ENCODE data around the gene COX7A2L. TPM values are rescaled to one million over a fixed set of nuclear protein-coding genes. Genes with fewer than 3 reads are reported as not detected.
"Not testable (repeated sequence)": the region's sequence is repeated elsewhere in the genome, so short reads cannot be mapped to it uniquely, and the experiment has no call there.

Gene COX7A2L
- total RNA-seq, 1 experiment from 2014 or later: 322 TPM

DNA sequence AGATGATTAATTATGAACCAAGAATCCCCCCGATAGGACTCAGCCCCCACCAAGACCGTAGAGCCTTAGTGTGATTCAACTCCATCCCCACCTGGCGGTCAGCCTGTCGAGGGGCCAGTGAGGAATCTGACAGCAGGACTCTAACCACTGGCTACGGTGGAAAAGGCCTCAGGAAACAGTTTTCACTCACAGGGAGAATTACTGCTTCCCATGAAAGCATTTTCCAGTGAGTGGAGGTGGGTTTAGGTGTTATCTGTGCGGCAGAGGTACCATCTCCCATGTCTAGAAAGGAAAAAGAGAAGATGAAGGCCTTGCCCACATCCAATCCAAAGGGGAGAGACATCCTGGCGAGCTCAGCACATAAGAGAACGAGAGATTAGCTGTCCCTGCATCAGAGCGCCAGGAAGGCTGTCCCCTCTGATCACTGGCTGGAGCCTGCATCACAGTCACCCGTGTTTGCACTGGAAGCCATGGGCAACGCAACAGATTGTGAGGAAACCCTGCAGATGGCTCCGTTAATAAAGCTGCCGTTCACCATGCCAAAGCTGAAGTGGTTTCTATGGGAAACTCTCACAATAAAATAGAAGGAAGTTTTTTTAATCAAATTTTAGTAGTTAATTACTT lies 22.3 kb downstream of the COX7A2L start:
- Histone ChIP-seq H3K9me3 (replicated peaks) (no peaks in the 10 kb centered on the region; the same call in 1 of the 2 replicates), H3K36me3 (peaks cover 54% of the 10 kb centered on the region), H3K27ac (no peak overlapping the region), H3K4me3 (no peak overlapping the region), H3K4me1 (peaks cover 24% of the 10 kb centered on the region), H3K27me3 (no peaks in the 10 kb centered on the region)
- no peak for DNase-seq

- H3K36me3 ChIP-seq: peaks cover 61% of the 10 kb centered on the region
- DNase-seq: no peak
- no peak overlapping the region for H3K4me3 ChIP-seq
- H3K9me3 ChIP-seq (replicated peaks): no peaks in the 10 kb centered on the region; the same call in 1 of the 2 replicates
- no peak overlapping the region for H3K27ac ChIP-seq
- no peaks in the 10 kb centered on the region for H3K27me3 ChIP-seq
- peaks cover 17% of the 10 kb centered on the region for H3K4me1 ChIP-seq
These were observed 23.0 kb downstream of the COX7A2L start for GRCh38 chr2:42337846-42338566.

DNA sequence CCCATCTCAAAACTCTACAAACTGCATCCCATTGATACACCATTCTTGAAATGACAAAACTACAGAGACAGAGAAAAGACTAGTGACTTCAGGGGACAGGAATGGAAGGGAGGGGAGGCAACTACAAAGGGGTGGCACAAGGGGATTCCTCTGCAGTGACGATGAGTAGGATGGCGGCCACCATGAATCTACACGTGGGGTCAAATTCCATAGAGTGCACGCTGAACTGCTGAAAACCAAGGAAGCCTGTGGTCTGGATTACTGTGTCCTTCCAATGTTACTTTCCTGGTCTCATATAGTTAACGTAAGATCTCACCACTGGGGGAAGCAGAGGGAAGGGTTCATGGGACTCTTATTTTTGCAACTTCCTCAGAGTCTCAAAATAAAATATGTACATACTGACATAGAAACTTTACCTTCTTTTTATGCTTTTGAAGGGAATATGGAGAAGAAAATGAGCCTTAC lies 23.6 kb downstream of the COX7A2L start:
- Histone ChIP-seq H3K4me1 (peaks cover 13% of the 10 kb centered on the region), H3K9me3 (replicated peaks) (no peaks in the 10 kb centered on the region; the same call in 1 of the 2 replicates), H3K27ac (no peak overlapping the region), H3K4me3 (no peak overlapping the region), H3K36me3 (peaks cover 66% of the 10 kb centered on the region), H3K27me3 (no peaks in the 10 kb centered on the region)
- DNase-seq: no peak

GRCh38 chr2:42336361-42336965 lies 24.6 kb downstream of the COX7A2L start:
- DNase-seq: no peak
- H3K4me1 ChIP-seq: peaks cover 5% of the 10 kb centered on the region
- H3K4me3 ChIP-seq: no peak overlapping the region
- no peaks in the 10 kb centered on the region for H3K27me3 ChIP-seq
- H3K9me3 ChIP-seq (replicated peaks): no peaks in the 10 kb centered on the region; the same call in 1 of the 2 replicates
- peaks cover 74% of the 10 kb centered on the region for H3K36me3 ChIP-seq
- no peak overlapping the region for H3K27ac ChIP-seq

GRCh38 chr2:42335514-42336104 lies 25.4 kb downstream of the COX7A2L start:
- Histone ChIP-seq H3K27me3 (no peaks in the 10 kb centered on the region), H3K36me3 (peaks cover 76% of the 10 kb centered on the region)

GRCh38 chr2:42334865-42335264 lies 26.2 kb downstream of the COX7A2L start:
- H3K9me3 ChIP-seq (replicated peaks); H3K27me3 ChIP-seq; DNase-seq; H3K27ac ChIP-seq; H3K4me1 ChIP-seq; H3K4me3 ChIP-seq: not testable (repeated sequence)
- H3K36me3 ChIP-seq: peaks cover 73% of the 10 kb centered on the region

More at GRCh38 chr2:42335514-42336104, 25.4 kb downstream of the COX7A2L start:
- Histone ChIP-seq H3K4me3 (no peak overlapping the region), H3K4me1 (no peaks in the 10 kb centered on the region), H3K27ac (no peak overlapping the region), H3K9me3 (replicated peaks) (no peaks in the 10 kb centered on the region)
- DNase-seq: no peak

GRCh38 chr2:42334220-42334619 lies 26.8 kb downstream of the COX7A2L start:
- no peak for DNase-seq
- Histone ChIP-seq H3K27me3 (no peaks in the 10 kb centered on the region), H3K9me3 (replicated peaks) (no peaks in the 10 kb centered on the region), H3K36me3 (peaks cover 77% of the 10 kb centered on the region), H3K4me3 (no peak overlapping the region), H3K4me1 (no peaks in the 10 kb centered on the region), H3K27ac (no peak overlapping the region)

DNA sequence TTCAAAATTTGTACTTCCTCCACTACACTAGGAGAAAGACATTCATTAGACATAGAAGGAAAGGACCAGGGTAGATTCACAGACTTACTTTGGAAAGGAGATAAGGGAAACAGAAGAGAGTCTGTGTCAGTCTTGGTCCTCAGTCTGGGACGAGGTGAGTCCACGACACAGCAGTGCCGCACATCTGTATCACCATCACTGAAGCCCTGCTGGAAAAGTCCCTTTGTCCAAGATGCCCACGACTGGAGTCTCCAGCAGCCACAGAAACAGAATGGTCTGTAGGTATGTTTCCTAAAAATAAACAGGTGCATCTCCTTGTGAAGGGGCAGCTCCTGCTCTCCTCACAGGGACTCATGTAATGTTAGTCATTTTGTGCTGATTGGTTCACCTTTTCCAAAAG lies 27.4 kb downstream of the COX7A2L start:
- Histone ChIP-seq H3K27ac (no peak overlapping the region), H3K36me3 (peaks cover 78% of the 10 kb centered on the region), H3K27me3 (no peaks in the 10 kb centered on the region), H3K9me3 (replicated peaks) (no peaks in the 10 kb centered on the region), H3K4me3 (no peak overlapping the region), H3K4me1 (no peaks in the 10 kb centered on the region)
- no peak for DNase-seq

- no peak overlapping the region for H3K4me3 ChIP-seq
- H3K27ac ChIP-seq: no peak overlapping the region
- no peaks in the 10 kb centered on the region for H3K9me3 ChIP-seq (replicated peaks)
- H3K27me3 ChIP-seq: no peaks in the 10 kb centered on the region
- no peak for DNase-seq
- H3K36me3 ChIP-seq: peaks cover 72% of the 10 kb centered on the region
- no peaks in the 10 kb centered on the region for H3K4me1 ChIP-seq
These were observed 28.4 kb downstream of the COX7A2L start for GRCh38 chr2:42332575-42332974.

DNA sequence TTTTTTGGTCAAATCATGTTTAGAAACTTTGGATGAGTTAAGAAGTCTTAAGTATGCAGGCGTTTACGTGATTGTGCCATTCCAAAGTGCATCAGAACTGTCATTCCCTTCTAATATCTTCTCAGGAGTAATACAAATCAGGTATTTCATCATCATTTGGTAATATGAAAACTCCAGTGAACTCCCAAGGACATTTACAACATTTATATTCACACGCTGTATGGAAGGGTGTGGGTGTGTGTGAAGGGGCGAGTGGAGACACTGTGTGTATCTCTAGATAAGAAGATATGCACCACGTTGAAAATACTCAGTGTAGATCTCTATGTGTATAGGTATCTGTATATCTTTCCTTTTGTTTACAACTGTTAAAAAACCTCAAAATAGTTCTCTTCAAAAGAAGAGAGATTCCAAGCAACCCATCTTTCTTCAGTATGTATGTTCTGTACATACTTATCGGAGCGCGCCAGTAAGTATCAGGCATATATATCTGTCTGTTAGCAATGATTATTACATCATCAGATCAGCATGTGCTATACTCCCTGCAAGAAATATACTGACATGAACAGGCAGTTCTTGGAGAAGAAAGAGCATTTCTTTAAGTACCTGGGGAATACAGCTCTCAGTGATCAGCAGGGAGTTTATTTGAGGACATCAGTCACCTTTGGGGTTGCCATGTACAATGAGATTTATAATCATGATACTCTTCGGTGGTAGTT lies 29.3 kb downstream of the COX7A2L start:
- Histone ChIP-seq H3K4me3 (no peak overlapping the region), H3K9me3 (replicated peaks) (no peaks in the 10 kb centered on the region), H3K27ac (no peak overlapping the region), H3K4me1 (no peaks in the 10 kb centered on the region), H3K36me3 (peaks cover 73% of the 10 kb centered on the region), H3K27me3 (no peaks in the 10 kb centered on the region)
- no peak for DNase-seq

- peaks cover 66% of the 10 kb centered on the region for H3K36me3 ChIP-seq
- no peaks in the 10 kb centered on the region for H3K4me1 ChIP-seq
- H3K27ac ChIP-seq: no peak overlapping the region
- H3K9me3 ChIP-seq (replicated peaks): no peaks in the 10 kb centered on the region
- H3K27me3 ChIP-seq: no peaks in the 10 kb centered on the region
- no peak for DNase-seq
- no peak overlapping the region for H3K4me3 ChIP-seq
These were observed 31.3 kb downstream of the COX7A2L start for GRCh38 chr2:42329736-42330135.

DNA sequence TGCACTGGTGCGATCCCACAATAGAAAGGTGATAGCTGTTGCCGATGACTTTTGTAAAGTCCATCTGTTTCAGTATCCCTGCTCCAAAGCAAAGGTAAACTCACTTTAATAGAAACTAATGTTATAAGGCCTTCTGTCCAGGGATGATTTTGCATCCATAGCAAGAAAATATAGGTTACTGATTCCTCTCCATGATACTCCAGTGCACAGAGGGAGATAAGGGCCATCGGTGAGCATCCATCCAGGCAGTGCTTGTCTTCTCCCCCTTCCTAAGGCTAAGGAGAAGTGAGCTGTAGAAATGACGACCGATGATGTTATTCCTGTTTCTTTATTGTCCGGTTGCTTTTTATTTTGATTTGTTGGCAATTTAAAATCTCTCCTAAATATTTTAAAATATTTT lies 32.1 kb downstream of the COX7A2L start:
- Histone ChIP-seq H3K27me3 (no peaks in the 10 kb centered on the region), H3K36me3 (peaks cover 61% of the 10 kb centered on the region), H3K9me3 (replicated peaks) (no peaks in the 10 kb centered on the region), H3K27ac (no peak overlapping the region), H3K4me1 (no peaks in the 10 kb centered on the region), H3K4me3 (no peak overlapping the region)
- no peak for DNase-seq

GRCh38 chr2:42328148-42328833 lies 32.7 kb downstream of the COX7A2L start:
- Histone ChIP-seq H3K27me3 (no peaks in the 10 kb centered on the region), H3K4me3 (no peak overlapping the region), H3K4me1 (no peaks in the 10 kb centered on the region), H3K36me3 (peaks cover 56% of the 10 kb centered on the region), H3K27ac (no peak overlapping the region), H3K9me3 (replicated peaks) (no peaks in the 10 kb centered on the region)
- peak in 1 of 2 experiments; percentile 64 for DNase-seq

- no peaks in the 10 kb centered on the region for H3K9me3 ChIP-seq (replicated peaks)
- no peak overlapping the region for H3K4me3 ChIP-seq
- H3K27me3 ChIP-seq: no peaks in the 10 kb centered on the region
- no peak overlapping the region for H3K27ac ChIP-seq
- no peak for DNase-seq
- no peaks in the 10 kb centered on the region for H3K4me1 ChIP-seq
- peaks cover 52% of the 10 kb centered on the region for H3K36me3 ChIP-seq
These were observed 33.9 kb downstream of the COX7A2L start for GRCh38 chr2:42327125-42327524.
